Stimulated activated CD4-positive, alpha-beta T cell treated with anti-CD3 and anti-CD28 coated beads, Interleukin-4, amount 100 ng/mL, for 1 hour (primary cell): ENCODE data around the gene FAAP20.

ENCODE experiments used
- DNase-seq: peaks from one replicate; pipeline ENCODE4 v3.0.0-alpha.2; 2020

Gene FAAP20

DNA sequence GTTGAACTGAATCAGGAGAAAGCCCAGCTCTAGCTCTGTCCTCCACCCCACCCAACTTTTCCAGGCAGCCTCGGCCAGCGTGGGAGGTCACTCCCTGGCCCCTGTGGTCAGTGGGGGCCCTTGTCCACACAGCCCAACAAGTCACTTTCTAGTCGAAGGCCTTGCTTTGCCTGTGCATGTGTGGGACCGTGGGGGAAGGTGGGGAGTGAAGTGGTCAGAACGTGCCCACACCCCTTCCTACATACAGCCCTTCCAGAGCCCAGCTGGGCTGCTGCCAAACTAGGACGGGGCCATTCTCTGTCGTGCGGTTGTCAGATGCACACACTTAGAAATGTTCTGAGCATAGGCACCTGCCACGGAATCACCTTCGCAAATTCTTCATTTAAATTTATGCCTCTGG is 18.0 kb downstream of the FAAP20 start:
- no peak for DNase-seq

DNA sequence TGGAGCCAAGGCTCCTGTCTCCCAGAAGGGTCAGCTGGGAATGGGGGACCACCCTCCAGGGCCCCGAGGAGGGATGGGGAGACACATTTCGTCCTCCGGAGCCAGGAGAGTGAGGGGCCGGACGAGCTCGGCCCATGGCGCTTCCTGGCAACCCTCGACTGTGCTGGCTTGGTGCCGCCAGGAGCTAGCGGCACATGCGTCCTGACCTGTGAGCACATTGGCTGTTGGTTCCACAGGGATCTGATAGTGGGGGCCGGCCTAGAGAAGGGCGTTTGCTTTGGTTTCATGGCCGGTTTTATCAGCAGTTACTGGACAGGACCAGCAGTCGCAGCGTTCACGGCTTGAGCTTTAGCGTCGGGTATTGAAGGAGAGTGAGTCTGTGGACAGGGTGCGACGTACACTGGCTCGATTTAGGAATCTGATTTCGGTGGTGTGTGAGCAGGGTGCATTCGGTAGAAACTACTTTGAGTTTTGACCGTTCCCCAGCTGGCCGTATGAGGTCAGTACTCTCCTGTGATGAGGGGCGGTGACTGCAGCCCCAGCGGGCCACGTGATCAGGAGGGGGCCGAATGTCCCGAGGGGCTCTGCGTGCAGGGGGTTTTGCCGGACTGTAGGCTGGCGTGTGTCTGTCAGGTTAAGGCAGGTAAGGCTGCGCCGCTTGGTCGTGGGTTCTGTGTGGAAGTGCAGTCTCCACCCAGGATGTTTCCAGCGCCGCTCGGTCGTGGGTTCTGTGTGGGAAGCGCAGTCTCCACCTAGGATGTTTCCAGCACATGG is 18.7 kb downstream of the FAAP20 start:
- DNase-seq = no peak

DNA sequence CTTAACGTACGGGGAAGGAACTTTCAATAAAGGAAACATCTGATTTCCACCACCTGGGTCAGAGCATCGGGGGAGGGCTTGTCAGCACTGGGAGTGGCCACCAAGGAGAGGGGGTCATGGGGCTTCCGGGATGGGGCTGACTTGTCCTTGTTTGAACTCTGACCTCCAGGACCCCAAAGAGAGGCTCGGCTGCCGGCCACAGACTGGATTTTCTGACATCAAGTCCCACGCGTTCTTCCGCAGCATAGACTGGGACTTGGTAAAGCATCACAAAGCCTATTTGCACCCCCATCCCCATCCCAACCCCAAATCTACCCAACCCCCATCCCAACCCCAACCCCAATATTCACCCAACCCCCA is 19.5 kb downstream of the FAAP20 start:
- no peak for DNase-seq

GRCh38 chr1:2174348-2175054 is 20.1 kb downstream of the FAAP20 start:
- DNase-seq = peak; percentile 43

GRCh38 chr1:2173546-2174347 is 20.8 kb downstream of the FAAP20 start:
- no peak for DNase-seq

GRCh38 chr1:2172551-2173146 is 21.9 kb downstream of the FAAP20 start:
- DNase-seq = no peak

GRCh38 chr1:2172012-2172411 is 22.6 kb downstream of the FAAP20 start:
- no peak for DNase-seq

- no peak for DNase-seq
Measured at GRCh38 chr1:2170211-2170610, 24.4 kb downstream of the FAAP20 start.

GRCh38 chr1:2169200-2169836 is 25.3 kb downstream of the FAAP20 start:
- no peak for DNase-seq

DNA sequence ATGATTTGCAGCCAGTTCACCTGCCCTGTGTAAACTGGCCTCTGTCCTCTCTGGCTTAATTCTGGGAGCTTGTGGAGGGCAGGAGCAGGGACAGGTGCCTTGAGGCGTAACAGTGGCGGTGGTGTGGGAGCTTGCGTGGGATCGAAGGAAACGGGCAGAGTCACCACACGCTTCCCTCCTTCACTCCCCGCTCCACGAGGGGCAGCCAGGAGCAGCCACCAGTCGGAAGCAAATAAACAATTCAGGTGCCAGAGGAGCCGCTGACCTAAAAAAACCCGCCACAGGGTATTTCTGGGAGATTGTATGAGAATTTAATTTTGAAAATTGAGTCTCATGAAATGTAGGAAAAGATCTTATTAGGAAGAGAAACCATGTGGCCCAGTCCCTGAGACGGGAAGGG is 26.0 kb downstream of the FAAP20 start:
- no peak for DNase-seq

- no peak for DNase-seq
Measured at GRCh38 chr1:2168090-2168489, 26.5 kb downstream of the FAAP20 start.

GRCh38 chr1:2166695-2167094 is 27.9 kb downstream of the FAAP20 start:
- no peak for DNase-seq

DNA sequence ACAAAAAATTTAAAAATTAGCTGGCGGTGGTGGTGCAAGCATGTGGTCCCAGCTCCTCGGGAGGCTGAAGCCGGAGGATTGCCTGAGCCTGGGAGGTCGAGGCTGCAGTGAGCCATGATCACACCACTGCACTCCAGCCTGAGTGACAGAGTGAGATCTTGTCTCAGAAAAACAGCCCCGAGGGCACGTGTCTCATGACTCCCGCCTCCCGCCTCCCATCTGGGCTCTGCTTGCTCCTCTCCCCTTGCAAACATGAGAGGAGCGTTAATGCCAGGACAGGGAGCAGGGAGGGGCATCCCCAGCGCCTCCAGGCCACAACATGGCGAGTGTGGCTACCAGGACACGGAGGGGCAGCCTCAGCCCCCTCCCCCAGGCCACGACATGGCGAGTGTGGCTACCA is 28.3 kb downstream of the FAAP20 start:
- no peak for DNase-seq

GRCh38 chr1:2165646-2166045 is 28.9 kb downstream of the FAAP20 start:
- DNase-seq = no peak

DNA sequence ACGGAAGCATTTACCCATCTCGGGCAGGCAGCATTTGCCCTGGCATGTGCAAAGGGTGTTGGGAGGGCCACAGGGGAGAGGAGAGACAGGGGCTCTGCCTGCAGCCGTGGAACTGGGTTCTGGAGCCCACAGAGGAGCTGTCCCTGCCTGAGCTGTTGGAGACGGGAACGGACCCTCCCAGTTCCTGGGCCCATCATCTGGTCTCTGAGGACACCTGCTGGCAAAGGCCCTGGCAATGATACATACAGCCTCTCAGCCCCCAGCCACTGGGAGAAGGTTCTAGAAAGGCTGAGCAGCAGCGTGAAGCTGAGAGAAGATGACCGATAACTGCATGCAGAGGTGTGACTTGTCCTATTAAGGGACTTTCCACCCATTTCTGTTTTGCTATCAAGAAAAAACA is 31.4 kb downstream of the FAAP20 start:
- DNase-seq = no peak

- DNase-seq = no peak
Measured at GRCh38 chr1:2160451-2161300, 33.9 kb downstream of the FAAP20 start.

DNA sequence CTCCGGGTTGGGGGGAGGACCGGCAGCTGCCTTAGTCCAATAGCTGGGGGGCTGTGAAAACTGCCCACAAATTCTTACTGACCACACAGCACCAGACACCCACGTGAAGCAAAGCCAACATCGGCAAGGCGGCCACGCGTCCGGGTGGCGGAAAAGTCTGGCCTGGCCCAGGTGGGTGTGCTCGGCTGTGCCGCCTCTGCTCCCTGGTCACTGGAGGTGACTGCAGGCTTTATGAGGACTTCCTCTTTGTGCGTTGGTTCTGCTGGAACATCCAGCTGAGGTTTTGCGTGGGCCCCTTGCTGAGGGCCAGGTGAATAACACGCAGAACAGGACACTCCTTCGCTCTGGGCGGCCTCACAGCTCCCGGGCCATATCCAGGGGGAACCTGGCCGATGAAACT is 35.4 kb downstream of the FAAP20 start:
- no peak for DNase-seq

GRCh38 chr1:2158272-2158671 is 36.3 kb downstream of the FAAP20 start:
- no peak for DNase-seq

- no peak for DNase-seq
Measured at GRCh38 chr1:2157856-2158255, 36.7 kb downstream of the FAAP20 start.

DNA sequence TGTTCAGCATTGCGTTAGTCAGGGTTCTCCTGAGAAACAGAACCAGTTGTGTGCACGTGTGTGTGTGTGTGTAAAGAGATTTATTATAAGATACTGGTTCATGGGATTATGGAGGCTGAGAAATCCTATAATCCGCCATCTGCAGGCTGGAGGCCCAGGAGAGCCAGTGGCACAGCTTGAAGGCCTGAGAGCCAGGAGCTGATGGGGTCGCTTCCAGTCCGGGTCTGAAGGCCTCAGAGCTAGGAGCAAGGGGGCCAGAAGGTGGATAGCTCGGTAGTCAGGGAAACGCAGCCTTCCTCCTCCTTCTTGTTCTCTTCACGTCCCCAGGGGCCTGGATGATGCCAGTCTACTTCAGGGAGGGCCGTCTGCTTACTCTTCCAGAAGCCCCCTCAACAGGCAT is 37.7 kb downstream of the FAAP20 start:
- no peak for DNase-seq

DNA sequence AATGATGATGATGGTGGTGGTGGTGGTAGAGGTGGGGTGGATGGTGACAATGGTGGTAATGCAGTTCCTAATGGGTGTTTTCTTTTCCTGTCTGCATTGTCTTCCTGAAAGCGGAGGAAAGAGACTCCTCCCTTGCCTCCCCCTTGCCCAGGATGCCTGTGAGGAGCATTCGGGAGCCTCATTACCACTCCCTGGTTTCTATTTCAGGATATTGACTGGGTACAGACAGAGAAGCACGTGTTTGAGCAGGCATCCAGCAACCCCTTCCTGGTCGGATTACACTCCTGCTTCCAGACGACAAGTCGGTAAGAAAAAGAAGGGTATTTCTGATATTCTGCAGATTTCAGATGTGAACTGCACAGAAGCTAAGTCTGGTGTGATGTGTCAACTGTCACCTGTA is 38.8 kb downstream of the FAAP20 start:
- DNase-seq = no peak

DNA sequence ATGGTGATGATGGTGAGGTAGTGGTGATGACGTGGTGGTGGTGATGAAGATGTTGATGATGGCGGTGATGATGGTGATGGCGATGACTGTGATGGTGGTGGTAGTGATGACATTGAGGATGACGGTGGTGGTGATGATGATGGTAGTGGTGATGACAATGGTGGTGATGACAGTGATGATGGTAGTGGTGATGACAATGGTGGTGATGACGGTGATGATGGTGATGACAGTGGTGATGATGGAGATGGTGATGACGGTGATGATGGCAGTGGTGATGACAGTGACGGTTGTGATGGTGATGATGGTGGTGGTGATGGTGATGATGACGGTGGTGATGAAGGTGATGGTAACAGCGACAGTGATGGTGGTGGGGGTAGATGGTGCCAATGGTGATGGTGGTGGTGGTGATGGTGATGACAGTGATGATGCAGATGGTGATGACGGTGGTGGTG is 39.4 kb downstream of the FAAP20 start:
- no peak for DNase-seq
